Measurements from ENCODE around the gene ITPR2.

ITPR2 gene

DNA sequence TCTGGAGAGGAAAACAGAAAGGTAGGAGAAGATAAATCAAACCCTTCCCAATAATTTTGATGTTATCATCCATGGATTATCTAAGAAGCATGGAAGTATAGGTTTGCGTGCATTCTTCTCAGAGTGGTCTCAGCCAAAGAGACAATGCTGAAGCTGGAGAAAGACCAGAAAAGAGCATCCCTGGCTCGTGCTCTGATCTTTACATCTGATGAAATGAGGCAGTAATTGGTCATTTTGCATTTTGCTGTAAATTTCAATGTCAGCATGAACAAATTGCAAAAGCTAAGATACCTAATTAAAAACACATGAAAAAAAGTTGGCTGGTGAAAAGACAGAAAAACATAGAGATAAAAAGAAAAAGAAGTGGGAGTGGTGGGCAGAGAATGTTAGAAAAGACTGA is 252.4 kb downstream of the ITPR2 start:
- Mint-ChIP-seq H3K27ac (no peak overlapping the region), H3K27me3 (no peaks in the 10 kb centered on the region), H3K9me3 (no peaks in the 10 kb centered on the region), H3K4me3 (no peak overlapping the region), H3K4me1 (peaks cover 17% of the 10 kb centered on the region)
- DNase-seq (no peak), ATAC-seq (no peak)

DNA sequence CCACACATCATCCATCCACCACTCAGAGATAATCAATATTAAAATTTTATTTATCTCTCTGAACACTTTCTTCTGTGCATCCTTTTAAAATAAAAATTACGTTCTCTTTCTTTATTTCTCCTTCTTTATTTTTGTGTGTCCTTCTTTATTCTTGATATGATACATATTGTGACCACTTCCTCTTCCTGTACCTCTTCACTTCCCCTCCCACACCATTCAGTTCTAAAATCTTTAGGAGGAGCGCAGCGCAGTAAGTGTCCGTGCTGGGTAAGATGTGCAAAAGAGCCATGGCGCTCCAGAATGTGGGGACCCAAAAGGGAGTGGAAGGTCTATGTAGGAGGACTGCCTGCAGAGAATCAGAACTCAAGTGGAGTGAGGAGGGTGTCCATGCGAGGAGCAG is 256.7 kb downstream of the ITPR2 start:
- H3K4me1 Mint-ChIP-seq = peaks cover 17% of the 10 kb centered on the region
- DNase-seq (no peak), ATAC-seq (no peak)
- no peaks in the 10 kb centered on the region for H3K27me3 Mint-ChIP-seq
- peak overlapping the region in 1 of 2 donors; percentile 2 for H3K4me3 Mint-ChIP-seq
- H3K27ac Mint-ChIP-seq = peak overlapping the region in 1 of 2 donors; percentile 16
- no peaks in the 10 kb centered on the region for H3K9me3 Mint-ChIP-seq

DNA sequence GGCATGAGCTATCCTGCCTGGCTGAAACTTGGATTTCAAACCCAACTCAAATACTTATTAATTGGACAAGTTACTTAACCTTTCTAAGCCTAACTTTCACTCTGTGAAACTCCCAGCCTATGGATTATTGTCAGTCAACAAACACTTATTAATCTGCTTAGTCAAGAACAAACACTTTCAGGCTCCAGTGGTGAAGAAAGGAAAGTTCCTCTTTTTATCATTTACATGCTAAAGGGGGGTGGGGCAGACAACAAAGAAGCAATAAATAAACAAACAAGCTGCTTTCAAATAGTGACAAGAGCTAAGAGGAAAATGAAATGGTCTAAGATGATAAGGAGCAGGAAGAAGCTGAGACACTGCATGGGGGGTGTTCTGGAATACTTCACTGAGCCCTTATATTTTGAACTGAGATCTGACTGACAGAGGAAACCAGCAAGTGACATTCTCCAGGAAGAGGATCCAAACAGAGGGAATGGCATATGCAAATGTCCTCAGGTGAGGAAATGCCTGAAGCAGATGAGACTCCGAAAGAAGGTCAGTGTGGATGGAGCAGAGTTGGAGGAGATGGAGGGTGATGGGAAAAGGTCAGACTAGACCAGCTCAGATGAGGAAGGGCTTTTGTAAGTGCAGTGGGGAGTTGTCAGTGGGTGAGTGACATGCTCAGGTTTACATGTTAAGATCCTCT is 259.6 kb downstream of the ITPR2 start:
- Mint-ChIP-seq H3K27ac (no peak overlapping the region), H3K4me1 (peaks cover 17% of the 10 kb centered on the region), H3K4me3 (no peak overlapping the region), H3K9me3 (no peaks in the 10 kb centered on the region), H3K27me3 (no peaks in the 10 kb centered on the region)
- ATAC-seq (no peak), DNase-seq (no peak)

DNA sequence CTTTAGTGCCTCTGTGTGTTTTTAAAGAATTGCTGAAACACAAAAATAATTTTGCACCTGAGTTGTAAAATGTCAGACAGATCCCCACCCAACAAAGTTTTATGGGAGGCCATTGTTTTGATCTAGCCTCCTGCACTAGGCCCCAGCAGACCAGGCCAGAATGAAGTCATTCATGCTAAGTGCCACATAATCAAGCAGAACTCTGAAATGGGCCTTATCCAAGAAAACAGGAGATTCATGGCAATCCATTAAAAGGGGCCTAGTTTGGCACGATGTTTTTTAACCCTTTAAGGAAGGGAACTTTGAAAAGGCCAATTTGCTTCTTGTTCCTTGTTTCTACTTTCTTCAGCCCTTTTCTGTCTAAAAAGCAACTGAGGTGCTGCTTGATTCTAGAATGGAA is 260.9 kb downstream of the ITPR2 start:
- H3K27me3 Mint-ChIP-seq = no peaks in the 10 kb centered on the region
- H3K9me3 Mint-ChIP-seq = no peaks in the 10 kb centered on the region
- H3K4me3 Mint-ChIP-seq = no peak overlapping the region
- ATAC-seq = no peak
- peaks cover 11% of the 10 kb centered on the region for H3K4me1 Mint-ChIP-seq
- DNase-seq = no peak
- H3K27ac Mint-ChIP-seq = no peak overlapping the region

DNA sequence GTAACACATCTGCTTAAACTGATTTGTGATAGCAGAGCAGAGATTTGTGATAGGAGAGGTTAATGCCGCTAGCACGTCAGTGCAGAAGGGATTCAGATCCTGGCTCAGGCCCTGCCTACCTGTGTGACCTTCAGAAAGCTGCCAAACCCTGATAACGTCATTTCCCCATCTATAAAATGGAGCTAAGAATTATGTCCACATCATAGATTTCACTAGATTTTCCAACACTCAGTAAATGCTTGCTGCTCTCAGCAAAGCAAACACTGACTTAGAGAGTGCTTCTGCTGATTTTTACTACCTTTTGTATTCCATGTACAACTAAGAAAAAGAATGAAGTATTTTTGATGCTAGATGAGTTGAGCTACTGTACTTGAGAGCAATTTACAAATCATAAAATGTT is 261.4 kb downstream of the ITPR2 start:
- no peak overlapping the region for H3K27ac Mint-ChIP-seq
- H3K4me3 Mint-ChIP-seq = no peak overlapping the region
- H3K9me3 Mint-ChIP-seq = no peaks in the 10 kb centered on the region
- DNase-seq (no peak), ATAC-seq (no peak)
- H3K27me3 Mint-ChIP-seq = no peaks in the 10 kb centered on the region
- H3K4me1 Mint-ChIP-seq = peaks cover 5% of the 10 kb centered on the region

DNA sequence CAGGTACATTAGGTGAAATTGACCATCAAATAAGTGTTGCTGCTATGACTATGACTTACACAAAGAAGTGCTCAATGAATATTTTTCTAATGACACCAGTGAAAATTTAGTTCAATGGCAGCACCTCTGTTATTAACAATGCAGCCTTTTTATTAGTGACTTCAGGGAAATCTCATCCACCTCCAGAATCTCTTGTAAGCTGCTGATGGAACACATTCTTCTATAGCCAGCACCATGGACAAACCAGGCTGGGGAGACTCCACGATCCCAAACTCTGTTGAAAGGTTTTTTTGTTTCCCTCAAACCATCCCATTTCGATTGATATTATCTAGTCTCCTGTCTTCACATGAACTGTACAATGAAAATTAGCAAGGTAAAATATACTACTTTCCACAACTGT is 265.9 kb downstream of the ITPR2 start:
- H3K27me3 Mint-ChIP-seq = no peaks in the 10 kb centered on the region
- no peak for DNase-seq
- no peaks in the 10 kb centered on the region for H3K4me1 Mint-ChIP-seq
- ATAC-seq = no peak
- H3K4me3 Mint-ChIP-seq = no peak overlapping the region
- no peaks in the 10 kb centered on the region for H3K9me3 Mint-ChIP-seq
- no peak overlapping the region for H3K27ac Mint-ChIP-seq

DNA sequence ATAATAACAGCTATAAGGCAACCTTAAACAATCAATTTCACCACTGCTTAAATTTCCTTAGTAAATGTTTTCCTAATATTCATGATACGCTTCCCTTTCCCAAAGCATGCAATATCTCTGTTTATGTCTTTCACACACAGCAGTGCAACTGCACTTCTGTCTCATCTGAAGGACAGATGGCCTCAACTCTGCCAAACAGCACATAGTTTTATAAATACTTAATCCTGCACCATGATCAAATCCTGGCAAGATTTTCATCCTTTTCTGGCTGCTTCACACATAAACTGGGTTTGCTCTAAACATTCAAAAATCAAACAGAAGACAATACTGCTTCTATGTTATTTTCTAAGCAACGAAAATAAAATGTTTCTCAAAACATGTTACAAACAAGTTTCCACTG is 266.3 kb downstream of the ITPR2 start:
- DNase-seq (no peak), ATAC-seq (no peak)
- H3K4me1 Mint-ChIP-seq = no peaks in the 10 kb centered on the region
- H3K4me3 Mint-ChIP-seq = no peak overlapping the region
- H3K27me3 Mint-ChIP-seq = no peaks in the 10 kb centered on the region
- H3K27ac Mint-ChIP-seq = no peak overlapping the region
- no peaks in the 10 kb centered on the region for H3K9me3 Mint-ChIP-seq

DNA sequence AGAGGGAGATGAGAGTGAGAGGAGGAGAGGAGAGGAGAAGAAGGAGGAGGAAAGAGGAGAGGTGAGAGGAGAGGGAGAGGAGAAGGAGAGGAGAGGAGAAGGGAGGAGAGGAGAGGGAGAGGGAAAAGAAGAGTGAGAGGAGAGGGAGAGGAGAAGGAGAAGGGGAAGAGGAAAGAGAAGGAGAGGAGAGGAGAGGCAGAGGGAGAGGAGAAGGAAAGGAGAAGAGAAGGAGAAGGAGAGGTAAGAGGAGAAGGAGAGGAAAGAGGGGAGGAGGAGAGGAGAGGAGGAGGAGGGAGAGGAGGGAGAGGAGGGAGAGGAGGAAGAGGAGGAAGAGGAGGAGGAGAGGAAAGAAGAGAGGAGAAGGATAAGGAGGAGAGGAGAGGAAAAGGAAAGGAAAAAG is 266.8 kb downstream of the ITPR2 start:
- ATAC-seq (no peak), DNase-seq (no peak)
- Mint-ChIP-seq H3K4me1 (no peaks in the 10 kb centered on the region), H3K27me3 (no peaks in the 10 kb centered on the region), H3K9me3 (no peaks in the 10 kb centered on the region), H3K27ac (no peak overlapping the region), H3K4me3 (no peak overlapping the region)

DNA sequence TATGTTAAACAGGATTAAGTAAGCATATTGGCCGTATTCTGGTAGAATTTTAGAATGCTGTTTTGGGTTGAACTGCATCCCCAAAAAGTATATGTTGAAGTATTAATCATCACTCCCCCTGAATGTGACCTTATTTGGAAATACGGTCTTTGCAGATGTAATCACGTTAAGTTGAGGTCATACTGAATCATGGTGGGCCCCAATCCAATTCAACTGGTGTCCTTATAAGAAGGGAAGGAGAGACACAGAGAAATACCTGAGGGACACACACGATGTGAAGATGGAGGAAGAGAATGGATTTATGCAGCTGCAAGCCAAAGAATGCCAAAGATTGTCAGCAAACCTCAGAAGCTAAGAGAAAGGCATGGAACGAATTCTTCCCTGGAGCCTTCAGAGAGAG is 268.6 kb downstream of the ITPR2 start:
- Mint-ChIP-seq H3K4me3 (no peak overlapping the region), H3K27me3 (no peaks in the 10 kb centered on the region), H3K4me1 (no peaks in the 10 kb centered on the region), H3K9me3 (no peaks in the 10 kb centered on the region), H3K27ac (no peak overlapping the region)
- no peak for DNase-seq
- ATAC-seq = no peak

DNA sequence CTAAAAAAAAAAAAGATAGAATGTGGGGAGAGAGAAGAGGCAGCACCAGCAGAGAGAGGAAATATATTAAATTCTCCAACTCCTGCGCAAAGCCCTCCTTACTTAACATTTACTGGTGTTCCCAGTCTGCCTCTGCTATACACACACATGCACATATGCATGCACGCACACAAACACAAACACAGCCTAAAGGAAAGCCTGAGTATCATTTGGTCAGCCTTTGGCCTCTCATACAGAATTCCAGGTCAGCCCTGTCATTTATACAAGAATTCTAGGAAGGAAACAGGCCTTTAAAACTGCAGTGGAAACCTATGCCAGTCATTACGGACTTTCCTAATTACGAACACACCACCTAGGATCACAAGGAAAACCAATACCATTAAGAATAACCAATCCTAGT is 269.4 kb downstream of the ITPR2 start:
- ATAC-seq = no peak
- DNase-seq = no peak
- Mint-ChIP-seq H3K27ac (no peak overlapping the region), H3K4me1 (no peaks in the 10 kb centered on the region), H3K9me3 (no peaks in the 10 kb centered on the region), H3K27me3 (no peaks in the 10 kb centered on the region), H3K4me3 (no peak overlapping the region)

DNA sequence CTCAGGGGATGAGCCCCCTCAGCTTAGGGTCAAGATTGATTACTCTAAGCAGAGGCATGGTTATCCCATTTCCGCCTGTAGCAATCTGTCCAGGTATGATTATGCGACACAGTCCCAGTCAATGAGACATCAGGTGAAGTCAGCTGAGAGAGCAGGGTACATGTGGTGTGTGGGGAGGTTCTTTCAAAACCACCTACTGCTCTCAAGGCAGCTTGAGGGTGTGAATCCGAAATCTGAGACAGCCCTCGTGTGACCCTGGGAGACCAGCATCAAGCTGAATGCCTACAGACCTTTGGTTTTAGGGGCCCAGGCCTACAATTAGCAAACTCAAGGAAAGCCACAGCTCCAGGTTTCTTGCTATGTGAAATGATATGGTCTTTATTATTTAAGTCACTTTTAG is 275.7 kb downstream of the ITPR2 start:
- no peaks in the 10 kb centered on the region for H3K9me3 Mint-ChIP-seq
- no peaks in the 10 kb centered on the region for H3K27me3 Mint-ChIP-seq
- no peak overlapping the region for H3K4me3 Mint-ChIP-seq
- DNase-seq (no peak), ATAC-seq (no peak)
- no peaks in the 10 kb centered on the region for H3K4me1 Mint-ChIP-seq
- no peak overlapping the region for H3K27ac Mint-ChIP-seq

DNA sequence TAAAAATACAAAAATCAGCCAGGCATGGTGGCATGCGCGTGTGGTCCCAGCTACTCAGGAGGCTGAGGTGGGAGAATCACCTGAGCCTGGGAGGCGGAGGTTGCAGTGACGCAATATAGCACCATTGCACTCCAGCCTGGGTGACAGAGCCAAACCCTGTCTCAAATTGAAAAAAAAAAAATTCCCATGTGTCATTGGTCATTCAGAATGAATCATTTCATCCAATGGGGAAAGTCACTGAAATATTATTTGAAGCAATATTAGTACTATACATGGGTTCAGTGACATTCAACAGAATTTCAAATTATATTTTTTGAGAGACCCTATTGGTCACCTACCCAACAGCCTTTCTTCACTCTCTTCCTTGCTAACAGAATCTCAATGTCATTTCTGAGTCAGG is 276.1 kb downstream of the ITPR2 start:
- Mint-ChIP-seq H3K4me3 (no peak overlapping the region), H3K9me3 (no peaks in the 10 kb centered on the region), H3K27ac (no peak overlapping the region), H3K27me3 (no peaks in the 10 kb centered on the region), H3K4me1 (peaks cover under 1% of the 10 kb centered on the region)
- DNase-seq (no peak), ATAC-seq (no peak)

DNA sequence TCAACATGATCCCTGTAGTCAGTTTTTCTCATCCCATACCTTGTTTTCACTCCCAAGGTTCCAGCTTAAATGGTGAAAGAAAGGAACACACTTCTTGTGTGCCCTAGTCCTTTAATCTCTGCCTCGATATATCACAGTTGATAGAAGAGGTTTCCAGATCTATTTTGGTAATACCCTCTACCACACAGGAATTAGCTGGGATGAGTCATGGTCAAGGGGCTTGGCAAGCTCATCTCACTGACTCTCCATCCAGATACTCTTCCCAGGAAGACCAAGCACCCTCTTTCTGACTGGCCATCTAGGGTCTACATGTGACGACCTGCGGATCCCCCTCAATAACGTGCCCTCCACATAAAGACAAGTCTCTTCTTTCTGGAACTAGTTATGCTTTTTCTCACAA is 277.9 kb downstream of the ITPR2 start:
- no peaks in the 10 kb centered on the region for H3K27me3 Mint-ChIP-seq
- H3K4me3 Mint-ChIP-seq = no peak overlapping the region
- no peak for DNase-seq
- ATAC-seq = no peak
- H3K9me3 Mint-ChIP-seq = no peaks in the 10 kb centered on the region
- peaks cover 7% of the 10 kb centered on the region for H3K4me1 Mint-ChIP-seq
- no peak overlapping the region for H3K27ac Mint-ChIP-seq

DNA sequence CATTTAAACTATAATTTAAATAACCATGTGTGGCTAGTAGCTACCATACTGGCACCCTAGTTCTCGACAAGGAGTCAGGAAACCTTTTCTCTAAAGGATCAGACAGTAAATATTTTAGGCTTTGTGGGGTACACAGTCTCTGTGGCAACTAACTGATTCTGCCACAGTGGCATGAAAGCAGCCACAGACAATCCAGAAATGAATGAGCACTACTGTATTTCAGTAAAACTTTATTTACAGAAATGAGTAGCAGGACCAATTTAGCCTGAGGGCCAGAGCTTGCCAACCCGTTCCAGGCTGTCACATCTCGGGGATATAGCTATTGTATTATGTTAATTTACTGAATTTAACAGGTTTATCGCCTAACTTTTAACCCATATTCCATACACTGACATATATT is 278.7 kb downstream of the ITPR2 start:
- peaks cover 7% of the 10 kb centered on the region for H3K4me1 Mint-ChIP-seq
- ATAC-seq (peak; percentile 76), DNase-seq (no peak)
- H3K9me3 Mint-ChIP-seq = no peaks in the 10 kb centered on the region
- H3K27me3 Mint-ChIP-seq = no peaks in the 10 kb centered on the region
- no peak overlapping the region for H3K4me3 Mint-ChIP-seq
- no peak overlapping the region for H3K27ac Mint-ChIP-seq

DNA sequence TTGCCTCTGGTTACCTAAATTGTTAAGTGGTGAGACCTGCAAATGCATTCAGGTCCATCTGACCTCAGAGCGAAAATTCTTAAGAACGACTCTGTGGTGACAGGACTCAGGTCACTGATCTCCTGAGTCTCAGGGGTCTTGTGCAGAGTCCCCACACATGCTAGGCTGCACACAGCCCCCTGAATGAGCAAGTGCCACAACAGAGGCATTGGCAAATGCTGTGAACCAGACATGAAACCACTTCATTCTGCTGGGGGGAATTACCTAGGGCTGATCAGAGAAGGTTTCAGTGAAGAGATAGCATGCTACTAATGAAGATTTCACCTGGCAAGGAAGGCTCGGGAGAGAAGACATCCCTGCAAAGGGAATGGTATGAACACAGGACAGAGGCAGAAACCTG is 281.6 kb downstream of the ITPR2 start:
- DNase-seq (no peak), ATAC-seq (no peak)
- Mint-ChIP-seq H3K27me3 (no peaks in the 10 kb centered on the region), H3K27ac (peak overlapping the region in 1 of 2 donors; percentile 85), H3K4me1 (peaks cover 7% of the 10 kb centered on the region), H3K4me3 (no peak overlapping the region), H3K9me3 (peaks cover 0 to 6% of the 10 kb centered on the region in 2 donors)

DNA sequence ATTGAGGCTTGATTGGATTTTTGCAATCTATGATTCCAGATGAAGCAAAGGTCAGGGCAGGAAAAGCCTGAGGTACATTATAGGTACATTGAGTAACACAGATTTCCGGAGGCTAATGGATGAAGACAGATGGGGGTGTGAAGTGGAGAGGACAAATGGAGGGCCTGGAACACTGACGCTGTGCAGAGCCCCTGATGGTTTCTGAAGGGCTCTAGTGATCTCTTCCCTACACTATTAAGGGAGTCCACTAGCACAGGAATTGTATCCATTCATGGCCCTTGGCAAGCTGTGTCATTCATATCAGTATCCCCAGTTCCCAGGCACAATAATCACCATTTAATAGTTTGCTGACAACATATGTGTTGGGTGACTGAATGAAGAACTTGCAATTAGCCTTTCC is 284.8 kb downstream of the ITPR2 start:
- no peak overlapping the region for H3K4me3 Mint-ChIP-seq
- peaks cover 0 to 10% of the 10 kb centered on the region in 2 donors for H3K9me3 Mint-ChIP-seq
- no peak overlapping the region for H3K27ac Mint-ChIP-seq
- no peak for DNase-seq
- ATAC-seq = no peak
- peaks cover 7% of the 10 kb centered on the region for H3K4me1 Mint-ChIP-seq
- no peaks in the 10 kb centered on the region for H3K27me3 Mint-ChIP-seq

DNA sequence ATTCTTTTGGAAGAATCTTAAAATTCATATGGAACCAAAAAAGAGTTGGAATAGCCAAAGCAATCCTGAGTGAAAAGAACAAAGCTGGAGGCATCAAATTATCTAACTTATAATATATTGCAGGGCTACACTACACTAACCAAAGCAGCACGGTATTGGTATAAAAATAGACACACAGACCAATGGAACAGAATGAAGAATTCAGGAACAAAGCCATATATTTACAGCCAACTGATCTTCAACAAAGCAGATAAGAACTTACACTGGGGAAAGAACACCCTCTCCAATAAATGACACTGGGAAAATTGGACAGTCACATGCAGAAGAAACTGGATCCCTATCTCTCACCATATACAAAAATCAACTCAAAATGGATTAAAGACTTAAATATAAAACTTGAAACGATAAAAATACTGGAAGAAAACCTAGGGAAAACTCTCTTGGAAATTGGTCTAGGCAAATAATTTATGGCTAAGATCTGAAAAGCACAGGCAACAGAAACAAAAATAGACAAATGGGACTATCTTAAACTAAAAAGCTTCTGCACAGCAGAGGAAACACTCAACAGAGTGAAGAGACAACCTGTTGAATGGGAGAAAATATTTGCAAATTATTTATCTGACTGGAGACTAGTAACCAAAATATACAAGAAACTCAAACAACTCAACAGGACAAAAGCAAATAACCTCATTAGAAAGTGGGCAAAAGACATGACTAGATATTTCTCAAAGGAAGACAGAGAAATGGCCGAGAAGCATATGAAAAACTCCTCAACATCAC is 286.3 kb downstream of the ITPR2 start:
- H3K4me1 Mint-ChIP-seq = peaks cover 5% of the 10 kb centered on the region
- H3K4me3 Mint-ChIP-seq = no peak overlapping the region
- H3K27ac Mint-ChIP-seq = no peak overlapping the region
- DNase-seq (no peak), ATAC-seq (no peak)
- peaks cover 0 to 10% of the 10 kb centered on the region in 2 donors for H3K9me3 Mint-ChIP-seq
- H3K27me3 Mint-ChIP-seq = no peaks in the 10 kb centered on the region

Data from stimulated activated naive CD8-positive, alpha-beta T cell treated with anti-CD3 and anti-CD28 coated beads, Interleukin-15, amount 100 ng/mL, for 72 hours (primary cell).